ENCODE measurements around the gene ADTRP. TPM values are rescaled to one million over a fixed set of nuclear protein-coding genes. Genes with fewer than 3 reads are reported as not detected.

Gene ADTRP
- total RNA-seq, 2 experiments from 2014 or later: not detected

DNA sequence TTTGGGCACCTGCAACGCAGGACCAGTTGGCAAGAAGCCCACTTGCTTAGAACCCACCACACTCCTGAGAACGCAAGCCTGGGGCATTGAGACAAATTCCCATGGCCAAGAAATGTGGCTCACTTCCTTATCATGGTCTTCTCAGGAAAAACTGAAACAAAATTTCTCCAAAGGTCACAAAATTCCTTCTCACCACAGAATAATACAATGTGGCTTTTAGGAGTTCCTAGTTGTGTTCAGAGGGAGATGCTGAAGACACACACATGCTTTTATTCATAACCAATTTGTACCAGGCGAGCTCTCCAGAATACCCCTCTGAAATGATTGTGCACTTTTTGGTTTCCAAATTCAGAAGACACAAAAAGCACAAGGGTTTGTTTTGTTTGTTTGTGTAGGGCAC, 31.6 kb downstream of the ADTRP start:
- BruUV-seq (replicated peaks): no TSS peak
- TF ChIP-seq, protein P1, sequence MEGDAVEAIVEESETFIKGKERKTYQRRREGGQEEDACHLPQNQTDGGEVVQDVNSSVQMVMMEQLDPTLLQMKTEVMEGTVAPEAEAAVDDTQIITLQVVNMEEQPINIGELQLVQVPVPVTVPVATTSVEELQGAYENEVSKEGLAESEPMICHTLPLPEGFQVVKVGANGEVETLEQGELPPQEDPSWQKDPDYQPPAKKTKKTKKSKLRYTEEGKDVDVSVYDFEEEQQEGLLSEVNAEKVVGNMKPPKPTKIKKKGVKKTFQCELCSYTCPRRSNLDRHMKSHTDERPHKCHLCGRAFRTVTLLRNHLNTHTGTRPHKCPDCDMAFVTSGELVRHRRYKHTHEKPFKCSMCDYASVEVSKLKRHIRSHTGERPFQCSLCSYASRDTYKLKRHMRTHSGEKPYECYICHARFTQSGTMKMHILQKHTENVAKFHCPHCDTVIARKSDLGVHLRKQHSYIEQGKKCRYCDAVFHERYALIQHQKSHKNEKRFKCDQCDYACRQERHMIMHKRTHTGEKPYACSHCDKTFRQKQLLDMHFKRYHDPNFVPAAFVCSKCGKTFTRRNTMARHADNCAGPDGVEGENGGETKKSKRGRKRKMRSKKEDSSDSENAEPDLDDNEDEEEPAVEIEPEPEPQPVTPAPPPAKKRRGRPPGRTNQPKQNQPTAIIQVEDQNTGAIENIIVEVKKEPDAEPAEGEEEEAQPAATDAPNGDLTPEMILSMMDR (conservative IDR thresholded peaks at IDR 0.05; ENCODE audit: low read length): no peak
- TF ChIP-seq EZH2phosphoT487 (IDR thresholded peaks at IDR 0.05; ENCODE audit: borderline replicate concordance, low read depth, low read length): no peak
- no peak for DNase-seq (ENCODE audit: low spot score)
- Histone ChIP-seq H3K79me2 (ENCODE audit: insufficient read depth, low read depth, low read length) (no peaks in the 10 kb centered on the region), H3K9me3 (ENCODE audit: low read length) (no peaks in the 10 kb centered on the region), H3K4me1 (ENCODE audit: insufficient read depth, low read length, poor library complexity, severe bottlenecking) (no peaks in the 10 kb centered on the region), H2AFZ (ENCODE audit: low read length) (no peak overlapping the region), H3K4me2 (ENCODE audit: low read length) (no peak overlapping the region), H3K4me3 (ENCODE audit: low read depth, low read length, poor library complexity, severe bottlenecking) (no peak overlapping the region), H3K27ac (ENCODE audit: low read depth, low read length, poor library complexity, severe bottlenecking) (no peak overlapping the region), H4K20me1 (ENCODE audit: insufficient read depth, low read length) (no peaks in the 10 kb centered on the region), H3K36me3 (ENCODE audit: insufficient read depth, low read length) (no peaks in the 10 kb centered on the region), H3K9me2 (ENCODE audit: insufficient read depth, low read length) (no peaks in the 10 kb centered on the region)
- POLR2A ChIA-PET: no interaction called here
- intact Hi-C loops (cut with micrococcal nuclease; ENCODE audit: unreplicated experiment): no loop called here
- CTCF ChIA-PET (ENCODE audit: unreplicated experiment): no interaction called here

DNA sequence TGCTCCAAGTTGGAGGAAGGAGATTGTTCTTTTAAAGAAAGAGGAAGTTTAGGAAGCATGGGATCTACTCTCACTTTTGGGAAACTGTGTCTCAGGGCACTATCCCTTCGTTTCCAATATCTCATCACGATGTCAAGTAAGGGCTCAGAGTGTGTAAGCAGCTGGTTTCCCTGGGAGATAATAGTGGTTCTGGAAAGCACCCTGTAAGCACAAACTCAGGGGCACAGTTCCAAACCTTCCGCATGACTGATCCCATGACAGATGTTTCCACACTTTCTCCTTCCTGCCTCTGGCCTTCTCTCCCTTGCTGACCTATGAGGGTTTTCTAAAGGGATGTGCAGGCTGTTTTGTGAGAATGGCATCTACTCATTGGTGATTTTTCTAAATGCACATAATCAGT, 33.9 kb downstream of the ADTRP start:
- H3K4me2 ChIP-seq (ENCODE audit: low read length): no peak overlapping the region
- TF ChIP-seq, protein P1 (conservative IDR thresholded peaks at IDR 0.05; ENCODE audit: low read length): no peak
- no peak for TF ChIP-seq EZH2phosphoT487 (IDR thresholded peaks at IDR 0.05; ENCODE audit: borderline replicate concordance, low read depth, low read length)
- no peak overlapping the region for H3K4me3 ChIP-seq (ENCODE audit: low read depth, low read length, poor library complexity, severe bottlenecking)
- no peaks in the 10 kb centered on the region for H3K79me2 ChIP-seq (ENCODE audit: insufficient read depth, low read depth, low read length)
- no peak overlapping the region for H2AFZ ChIP-seq (ENCODE audit: low read length)
- intact Hi-C loops (cut with micrococcal nuclease; ENCODE audit: unreplicated experiment): no loop called here
- ChIA-PET CTCF (ENCODE audit: unreplicated experiment) (no interaction called here), POLR2A (no interaction called here)
- no peaks in the 10 kb centered on the region for H3K36me3 ChIP-seq (ENCODE audit: insufficient read depth, low read length)
- no peaks in the 10 kb centered on the region for H3K9me3 ChIP-seq (ENCODE audit: low read length)
- no TSS peak for BruUV-seq (replicated peaks)
- no peak overlapping the region for H3K27ac ChIP-seq (ENCODE audit: low read depth, low read length, poor library complexity, severe bottlenecking)
- no peaks in the 10 kb centered on the region for H4K20me1 ChIP-seq (ENCODE audit: insufficient read depth, low read length)
- H3K9me2 ChIP-seq (ENCODE audit: insufficient read depth, low read length): no peaks in the 10 kb centered on the region
- DNase-seq (ENCODE audit: low spot score): no peak
- no peaks in the 10 kb centered on the region for H3K4me1 ChIP-seq (ENCODE audit: insufficient read depth, low read length, poor library complexity, severe bottlenecking)

DNA sequence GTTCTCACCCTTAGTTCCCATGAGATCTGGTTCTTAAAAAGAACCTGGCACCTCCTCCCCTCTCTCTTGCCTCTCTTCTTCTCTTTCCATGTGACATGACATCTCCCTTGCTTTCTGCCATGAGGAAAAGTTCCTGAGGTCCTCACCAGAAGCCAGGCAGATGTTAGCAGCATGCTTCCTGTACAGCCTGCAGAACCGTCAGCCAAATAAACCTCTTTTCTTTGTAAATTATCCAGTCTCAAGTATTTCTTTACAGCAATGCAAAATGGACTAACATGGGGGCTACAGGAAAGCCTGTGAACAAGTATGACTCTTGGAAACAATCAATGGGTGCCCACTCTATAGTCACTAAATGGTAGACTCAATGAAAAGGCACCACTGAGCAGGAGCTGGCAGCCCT, 34.5 kb downstream of the ADTRP start:
- intact Hi-C loops (cut with micrococcal nuclease; ENCODE audit: unreplicated experiment): no loop called here
- no TSS peak for BruUV-seq (replicated peaks)
- Histone ChIP-seq H3K9me2 (ENCODE audit: insufficient read depth, low read length) (no peaks in the 10 kb centered on the region), H3K36me3 (ENCODE audit: insufficient read depth, low read length) (no peaks in the 10 kb centered on the region), H3K79me2 (ENCODE audit: insufficient read depth, low read depth, low read length) (no peaks in the 10 kb centered on the region), H3K4me1 (ENCODE audit: insufficient read depth, low read length, poor library complexity, severe bottlenecking) (no peaks in the 10 kb centered on the region), H3K9me3 (ENCODE audit: low read length) (no peaks in the 10 kb centered on the region), H4K20me1 (ENCODE audit: insufficient read depth, low read length) (no peaks in the 10 kb centered on the region), H3K4me2 (ENCODE audit: low read length) (no peak overlapping the region), H3K4me3 (ENCODE audit: low read depth, low read length, poor library complexity, severe bottlenecking) (no peak overlapping the region), H3K27ac (ENCODE audit: low read depth, low read length, poor library complexity, severe bottlenecking) (no peak overlapping the region), H2AFZ (ENCODE audit: low read length) (no peak overlapping the region)
- DNase-seq (ENCODE audit: low spot score): no peak
- ChIA-PET CTCF (ENCODE audit: unreplicated experiment) (no interaction called here), POLR2A (no interaction called here)
- TF ChIP-seq EZH2phosphoT487 (IDR thresholded peaks at IDR 0.05; ENCODE audit: borderline replicate concordance, low read depth, low read length): no peak
- TF ChIP-seq, protein P1 (conservative IDR thresholded peaks at IDR 0.05; ENCODE audit: low read length): no peak

All from OCI-LY7 (cell line).